ENCODE data around the gene HRH4.

Gene HRH4

GRCh38 chr18:24515721-24516120 lies 55.3 kb downstream of the HRH4 start:
- no peaks in the 10 kb centered on the region for H3K36me3 ChIP-seq
- H3K9me3 ChIP-seq, result no peaks in the 10 kb centered on the region
- H3K4me1 ChIP-seq (ENCODE audit: control insufficient read depth in 1 of 2, insufficient read depth in 1 of 2, low read depth in 1 of 2, low read length in 1 of 2), result peaks cover 17 to 28% of the 10 kb centered on the region in 2 experiments
- no peak overlapping the region for H3K4me3 ChIP-seq (ENCODE audit: low read depth in 1 of 2, low read length in 1 of 2)
- TF ChIP-seq CTCF (IDR thresholded peaks at IDR 0.05), result no peak
- no peaks in the 10 kb centered on the region for H3K27me3 ChIP-seq
- no peak overlapping the region for H3K27ac ChIP-seq

- Histone ChIP-seq H3K9me3 (no peaks in the 10 kb centered on the region), H3K27me3 (no peaks in the 10 kb centered on the region)
These were observed 55.8 kb downstream of the HRH4 start for GRCh38 chr18:24516261-24516660.

GRCh38 chr18:24517554-24517953 lies 57.1 kb downstream of the HRH4 start:
- no peak for TF ChIP-seq CTCF (IDR thresholded peaks at IDR 0.05)
- Histone ChIP-seq H3K4me1 (ENCODE audit: control insufficient read depth in 1 of 2, insufficient read depth in 1 of 2, low read depth in 1 of 2, low read length in 1 of 2) (peaks cover 17 to 28% of the 10 kb centered on the region in 2 experiments), H3K36me3 (no peaks in the 10 kb centered on the region), H3K27ac (no peak overlapping the region), H3K27me3 (no peaks in the 10 kb centered on the region), H3K9me3 (no peaks in the 10 kb centered on the region), H3K4me3 (ENCODE audit: low read depth in 1 of 2, low read length in 1 of 2) (no peak overlapping the region)

More at GRCh38 chr18:24516261-24516660, 55.8 kb downstream of the HRH4 start:
- no peak for TF ChIP-seq CTCF (IDR thresholded peaks at IDR 0.05)
- H3K27ac ChIP-seq, result no peak overlapping the region
- H3K36me3 ChIP-seq, result no peaks in the 10 kb centered on the region
- H3K4me1 ChIP-seq (ENCODE audit: control insufficient read depth in 1 of 2, insufficient read depth in 1 of 2, low read depth in 1 of 2, low read length in 1 of 2), result peaks cover 17 to 28% of the 10 kb centered on the region in 2 experiments
- H3K4me3 ChIP-seq (ENCODE audit: low read depth in 1 of 2, low read length in 1 of 2), result no peak overlapping the region

GRCh38 chr18:24518596-24518995 lies 58.2 kb downstream of the HRH4 start:
- H3K4me1 ChIP-seq (ENCODE audit: control insufficient read depth in 1 of 2, insufficient read depth in 1 of 2, low read depth in 1 of 2, low read length in 1 of 2), result peaks cover 17 to 28% of the 10 kb centered on the region in 2 experiments
- H3K36me3 ChIP-seq, result no peaks in the 10 kb centered on the region
- H3K4me3 ChIP-seq (ENCODE audit: low read depth in 1 of 2, low read length in 1 of 2), result no peak overlapping the region
- H3K9me3 ChIP-seq, result no peaks in the 10 kb centered on the region
- no peaks in the 10 kb centered on the region for H3K27me3 ChIP-seq
- H3K27ac ChIP-seq, result no peak overlapping the region
- no peak for TF ChIP-seq CTCF (IDR thresholded peaks at IDR 0.05)
